ENCODE measurements around the gene LRRTM2.
"Not testable (repeated sequence)": the region's sequence is repeated elsewhere in the genome, so short reads cannot be mapped to it uniquely, and the experiment has no call there.

Gene LRRTM2

GRCh38 chr5:138878437-138879235 lies 3.5 kb upstream of the LRRTM2 start:
- DNase-seq, result no peak

GRCh38 chr5:138876811-138877210 lies 1.7 kb upstream of the LRRTM2 start:
- no peak for DNase-seq

DNA sequence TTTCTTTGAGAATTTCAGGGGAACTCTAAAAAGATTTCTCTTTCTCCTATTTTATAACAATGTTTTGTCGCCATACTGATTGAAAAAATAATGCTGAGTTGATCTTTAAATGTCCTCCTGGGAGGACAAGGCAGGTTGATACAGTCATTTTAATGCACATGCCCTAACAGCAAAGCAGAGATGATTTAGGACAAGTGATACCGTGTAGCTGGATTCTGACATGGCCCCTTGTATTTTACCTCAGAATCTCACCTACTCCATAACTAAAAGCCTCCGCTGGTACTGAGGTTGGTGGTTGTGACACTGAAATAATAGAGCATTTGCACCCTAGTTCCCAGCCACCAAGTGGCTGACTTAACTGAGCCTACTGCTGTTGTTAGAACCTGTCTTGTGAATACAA lies 811 bp upstream of the LRRTM2 start:
- DNase-seq, result no peak

DNA sequence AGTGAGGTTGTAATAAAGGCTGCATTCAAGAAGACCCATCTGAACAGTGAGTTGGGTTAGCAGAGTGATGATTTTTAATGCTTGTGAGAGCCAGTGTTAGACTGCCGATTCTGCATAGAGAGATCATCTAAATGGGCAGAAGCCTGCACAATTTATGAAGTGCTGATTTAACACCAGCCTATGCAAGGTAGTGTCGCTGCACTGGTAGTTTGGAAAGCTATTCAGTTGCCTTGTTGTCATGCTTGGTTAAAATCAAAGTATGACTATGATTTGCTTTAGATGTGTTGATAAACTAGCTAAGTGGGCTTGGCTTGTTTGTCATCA lies 379 bp upstream of the LRRTM2 start:
- DNase-seq, result no peak

DNA sequence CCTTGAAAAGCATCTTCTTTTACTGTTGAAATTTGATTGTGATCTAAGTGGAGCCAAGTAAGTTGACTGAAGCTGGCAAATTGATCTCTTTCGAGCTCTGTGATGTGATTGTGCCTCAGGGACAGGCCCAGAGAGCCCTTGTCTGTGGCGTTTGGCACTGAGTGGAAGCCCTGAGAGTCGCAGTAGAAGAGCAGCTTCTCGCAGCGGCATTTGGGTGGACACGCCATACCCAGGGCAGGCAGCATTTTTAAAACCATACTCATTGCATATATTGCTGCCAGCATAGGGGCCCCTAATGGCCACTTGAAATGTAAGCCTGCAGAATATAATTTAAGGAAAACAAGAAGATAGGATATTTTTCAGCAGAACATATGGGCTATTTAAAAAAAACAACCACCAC lies 894 bp downstream of the LRRTM2 start:
- DNase-seq, result no peak

DNA sequence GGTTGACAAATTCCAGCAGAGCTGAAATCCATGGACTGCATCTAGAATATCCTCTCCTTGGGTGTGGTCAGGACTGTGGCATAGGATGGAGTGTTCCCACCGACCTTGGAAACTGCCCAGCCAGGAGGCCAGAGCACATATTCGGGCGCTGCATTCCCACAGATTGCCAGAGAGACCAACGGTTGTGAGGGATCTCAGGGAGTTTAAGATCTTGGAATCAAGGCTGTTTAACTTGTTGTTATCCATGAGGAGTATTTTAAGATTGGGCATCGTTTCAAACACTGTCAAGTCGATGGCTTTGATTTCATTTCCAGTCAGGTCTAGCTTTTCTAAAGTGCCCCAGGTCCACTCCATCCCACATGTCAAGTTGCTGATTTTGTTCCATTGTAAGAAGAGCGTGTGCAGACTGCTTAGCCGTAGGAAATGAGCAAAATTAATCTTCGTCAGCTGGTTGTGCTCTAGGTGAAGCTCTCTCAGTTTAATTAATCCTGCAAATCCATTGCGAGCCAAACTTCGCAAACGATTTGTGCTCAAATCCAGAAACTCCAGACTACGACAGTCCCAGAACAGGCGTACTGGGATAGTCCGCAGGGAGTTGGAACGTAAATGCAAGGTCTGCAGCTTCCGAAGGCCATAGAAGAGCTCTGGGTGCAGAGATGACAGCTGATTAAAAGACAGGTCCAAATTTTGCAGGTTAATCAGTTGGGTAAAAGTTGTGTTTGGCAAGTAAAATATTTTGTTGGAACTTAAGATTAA lies 1.5 kb downstream of the LRRTM2 start:
- no peak for DNase-seq

DNA sequence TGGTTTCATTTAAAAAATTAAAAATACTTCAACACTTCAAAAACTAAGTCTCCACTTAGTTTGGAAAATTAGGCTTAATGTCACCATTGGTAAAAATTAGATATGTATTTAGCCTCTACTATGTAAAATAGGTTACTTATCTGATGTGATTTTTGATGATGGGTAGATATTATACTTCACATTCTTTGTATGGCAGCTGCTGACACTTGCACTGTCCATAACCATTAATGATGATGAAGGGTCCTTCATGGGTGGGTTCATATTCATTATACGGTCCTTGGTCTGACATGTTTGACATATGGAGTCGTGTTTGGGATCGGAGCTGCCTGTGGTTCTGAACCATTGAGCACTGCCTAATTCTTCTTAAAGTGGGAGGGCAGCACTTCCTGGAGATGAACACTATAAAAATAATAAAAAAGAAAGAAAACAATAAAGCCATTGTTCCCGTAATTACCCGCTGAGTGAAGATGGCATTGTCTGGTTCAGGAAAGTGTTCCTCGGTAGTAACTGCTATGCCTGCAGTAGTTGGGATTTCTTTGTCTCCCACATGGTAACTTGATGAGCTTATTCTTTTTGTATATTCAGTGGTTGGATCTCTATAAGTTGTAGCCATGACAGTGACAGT lies 2.2 kb downstream of the LRRTM2 start:
- DNase-seq, result no peak

GRCh38 chr5:138870611-138871010 lies 4.5 kb downstream of the LRRTM2 start:
- DNase-seq, result no peak

DNA sequence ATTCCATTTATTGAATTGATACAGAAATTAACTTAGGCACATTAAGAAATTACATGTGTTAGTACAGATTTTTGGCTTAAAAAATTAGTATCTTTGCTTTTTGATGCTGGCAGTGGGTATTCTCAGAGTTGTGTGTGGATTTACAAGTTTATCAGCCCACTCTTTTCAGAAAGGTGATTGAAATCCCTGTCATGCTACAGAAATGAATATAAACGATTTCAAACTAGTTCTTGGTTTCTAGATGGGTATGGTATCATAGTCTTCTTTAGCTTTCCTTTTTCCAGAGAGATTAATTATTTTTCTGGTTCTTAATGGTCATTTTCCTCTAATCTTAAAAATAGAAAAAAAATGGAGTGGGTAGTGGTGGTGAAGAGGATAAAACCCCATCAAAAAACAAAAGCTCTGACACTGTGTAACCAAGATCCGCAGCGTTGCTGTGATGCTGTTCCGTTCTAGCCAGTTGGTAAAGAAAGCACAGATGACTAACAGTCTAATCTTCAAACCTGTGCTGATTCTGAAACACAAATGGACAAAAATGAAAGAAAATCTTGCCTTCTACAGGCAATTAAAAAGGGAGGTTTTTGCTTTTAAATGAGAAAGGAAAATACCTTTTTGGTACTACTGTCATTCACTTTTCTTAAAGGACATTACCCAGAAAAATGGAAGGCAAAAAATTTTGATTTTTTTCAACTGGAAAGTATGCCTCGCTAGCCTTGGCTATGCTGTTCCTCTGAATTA lies 5.2 kb downstream of the LRRTM2 start:
- no peak for DNase-seq

GRCh38 chr5:138869038-138869437 lies 6.1 kb downstream of the LRRTM2 start:
- DNase-seq, result no peak

GRCh38 chr5:138867011-138867410 lies 8.1 kb downstream of the LRRTM2 start:
- no peak for DNase-seq

DNA sequence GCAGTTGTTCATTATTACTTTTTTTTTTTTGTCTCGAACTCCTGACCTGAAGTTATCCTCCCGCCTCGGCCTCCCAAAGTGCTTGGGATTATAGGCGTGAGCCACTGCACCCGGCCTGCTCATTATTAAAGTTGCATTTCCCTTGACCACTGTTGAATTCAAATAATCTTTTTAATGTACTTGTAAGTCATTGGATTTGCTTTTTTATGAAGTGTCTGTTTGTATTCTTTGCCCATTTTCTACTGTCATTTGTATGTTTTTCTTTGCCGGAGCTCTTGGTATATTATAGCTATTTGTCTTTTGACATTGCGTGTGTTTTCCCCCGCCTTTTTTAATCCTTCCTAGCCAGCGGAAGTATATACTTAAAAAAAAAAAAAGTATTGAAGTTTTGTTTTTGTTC lies 22.0 kb downstream of the LRRTM2 start:
- DNase-seq, result no peak

DNA sequence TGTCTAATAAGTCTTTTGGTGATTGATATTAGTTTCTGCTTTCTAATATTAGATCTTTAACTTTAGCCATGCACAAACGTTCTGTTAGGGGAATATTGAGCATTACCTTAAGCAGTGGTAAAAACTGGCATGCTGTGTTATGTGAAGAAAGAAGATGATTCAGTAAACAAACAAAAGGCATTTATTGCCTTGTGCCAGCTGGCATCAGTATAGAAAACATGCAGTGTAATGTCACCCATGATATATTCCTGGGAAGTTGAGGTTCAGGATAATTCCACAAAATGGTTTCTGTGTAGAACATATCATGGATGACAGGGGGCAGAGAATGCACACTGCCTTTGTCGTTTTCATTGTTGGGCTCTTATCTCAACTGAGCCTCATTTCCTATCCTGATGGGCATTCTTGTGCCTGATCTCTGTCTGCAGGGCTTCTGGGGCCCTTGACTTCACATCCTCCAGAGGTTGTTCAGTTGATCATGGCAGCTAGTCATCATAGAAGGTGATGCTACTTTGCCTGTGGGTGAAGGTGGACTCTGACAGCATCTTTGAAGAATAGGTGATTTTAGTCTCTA lies 24.2 kb downstream of the LRRTM2 start:
- DNase-seq, result no peak

- no peak for DNase-seq
These were observed 25.3 kb downstream of the LRRTM2 start for GRCh38 chr5:138849882-138850281.

GRCh38 chr5:138849439-138849838 lies 25.7 kb downstream of the LRRTM2 start:
- DNase-seq, result no peak

- no peak for DNase-seq
These were observed 30.2 kb downstream of the LRRTM2 start for GRCh38 chr5:138844812-138845513.

- DNase-seq, result no peak
These were observed 31.0 kb downstream of the LRRTM2 start for GRCh38 chr5:138844125-138844461.

DNA sequence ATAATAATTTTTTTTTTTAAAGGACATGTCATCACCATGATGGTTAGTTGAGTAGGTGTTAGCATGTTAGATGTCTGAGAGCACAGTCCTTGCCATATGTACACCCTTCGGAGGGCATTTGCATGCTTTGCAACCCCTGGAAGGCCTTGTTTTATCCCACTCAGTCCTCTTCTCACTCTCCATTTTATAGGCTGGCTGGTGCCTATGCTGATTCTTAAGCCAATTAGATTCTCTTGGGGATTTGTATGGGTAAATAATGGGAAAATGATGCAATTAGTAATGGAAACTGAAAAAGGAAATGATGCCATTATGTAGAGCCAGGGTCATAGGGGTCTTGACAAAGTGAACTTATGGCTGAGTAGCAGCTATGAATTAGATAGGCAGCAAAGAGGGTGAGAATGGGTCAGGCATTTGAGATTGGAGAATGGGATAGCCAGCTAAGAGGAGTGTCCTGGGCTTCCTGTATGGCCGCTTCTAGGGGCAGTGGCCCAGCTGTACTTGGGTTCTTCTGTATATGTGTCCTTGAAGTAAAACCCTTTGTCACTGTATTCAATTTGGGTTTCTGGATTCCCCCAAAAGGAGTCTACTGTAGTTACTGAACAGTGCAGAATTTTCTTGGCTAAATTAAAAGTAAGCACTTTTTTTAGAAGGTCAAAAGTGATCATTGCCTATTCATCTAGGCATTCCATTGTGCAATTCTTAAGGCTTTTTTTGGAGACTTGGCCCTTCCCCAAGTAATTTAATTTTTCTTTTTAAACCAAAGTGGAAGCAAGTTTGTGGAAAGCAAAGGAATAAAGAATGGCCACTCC lies 31.6 kb downstream of the LRRTM2 start:
- DNase-seq, result no peak

GRCh38 chr5:138841531-138841930 lies 33.6 kb downstream of the LRRTM2 start:
- DNase-seq, result no peak

GRCh38 chr5:138840103-138840502 lies 35.0 kb downstream of the LRRTM2 start:
- DNase-seq, result no peak

GRCh38 chr5:138837160-138837559 lies 38.0 kb downstream of the LRRTM2 start:
- DNase-seq, result no peak

DNA sequence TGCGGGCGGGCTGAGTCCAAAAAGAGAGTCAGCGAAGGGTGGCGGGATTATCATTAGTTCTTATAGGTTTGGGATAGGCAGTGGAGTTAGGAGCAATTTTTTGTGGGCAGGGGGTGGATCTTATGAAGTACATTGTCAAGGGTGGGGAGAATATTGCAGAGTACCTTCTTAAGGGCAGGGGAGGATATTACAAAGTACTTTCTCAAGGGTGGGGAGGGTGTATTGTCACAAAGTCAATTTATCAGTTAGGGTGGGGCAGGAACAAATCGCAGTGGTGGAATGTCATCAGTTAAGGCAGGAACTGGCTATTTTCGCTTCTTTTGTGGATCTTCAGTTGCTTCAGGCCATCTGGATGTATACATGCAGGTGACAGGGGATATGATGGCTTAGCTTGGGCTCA lies 40.3 kb downstream of the LRRTM2 start:
- not testable (repeated sequence) for DNase-seq
